ENCODE measurements around the gene SLC22A3.

DNA sequence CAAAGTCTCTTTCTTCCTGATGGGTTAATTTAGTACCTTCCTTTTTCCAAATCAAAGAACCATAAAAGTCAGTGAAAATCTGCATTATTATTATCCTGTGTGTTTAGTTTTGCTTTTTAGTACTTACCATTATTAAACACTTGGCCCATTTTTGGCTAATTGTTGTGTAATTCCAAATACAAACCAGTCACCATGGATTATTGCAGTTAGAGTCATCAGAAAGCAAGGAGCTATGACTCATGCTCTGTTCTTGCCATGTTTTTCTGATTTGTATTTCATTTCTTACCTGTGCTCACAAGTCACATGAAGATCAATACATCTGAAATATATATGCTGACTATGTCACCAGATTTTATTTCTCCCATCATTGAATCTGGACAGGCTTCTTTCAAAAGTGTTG lies 31.3 kb downstream of the SLC22A3 start:
- TF ChIP-seq EZH2 (IDR thresholded peaks at IDR 0.05; ENCODE audit: low read length, missing control alignments) = no peak
- TF ChIP-seq, protein P1, sequence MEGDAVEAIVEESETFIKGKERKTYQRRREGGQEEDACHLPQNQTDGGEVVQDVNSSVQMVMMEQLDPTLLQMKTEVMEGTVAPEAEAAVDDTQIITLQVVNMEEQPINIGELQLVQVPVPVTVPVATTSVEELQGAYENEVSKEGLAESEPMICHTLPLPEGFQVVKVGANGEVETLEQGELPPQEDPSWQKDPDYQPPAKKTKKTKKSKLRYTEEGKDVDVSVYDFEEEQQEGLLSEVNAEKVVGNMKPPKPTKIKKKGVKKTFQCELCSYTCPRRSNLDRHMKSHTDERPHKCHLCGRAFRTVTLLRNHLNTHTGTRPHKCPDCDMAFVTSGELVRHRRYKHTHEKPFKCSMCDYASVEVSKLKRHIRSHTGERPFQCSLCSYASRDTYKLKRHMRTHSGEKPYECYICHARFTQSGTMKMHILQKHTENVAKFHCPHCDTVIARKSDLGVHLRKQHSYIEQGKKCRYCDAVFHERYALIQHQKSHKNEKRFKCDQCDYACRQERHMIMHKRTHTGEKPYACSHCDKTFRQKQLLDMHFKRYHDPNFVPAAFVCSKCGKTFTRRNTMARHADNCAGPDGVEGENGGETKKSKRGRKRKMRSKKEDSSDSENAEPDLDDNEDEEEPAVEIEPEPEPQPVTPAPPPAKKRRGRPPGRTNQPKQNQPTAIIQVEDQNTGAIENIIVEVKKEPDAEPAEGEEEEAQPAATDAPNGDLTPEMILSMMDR (conservative IDR thresholded peaks at IDR 0.05 in 1 of 2, IDR thresholded peaks at IDR 0.05 in 1 of 2; ENCODE audit: low read depth in 1 of 2, low read length in 2 of 2) = no peak

Data from fibroblast of lung (primary cell).